Breast epithelium (tissue), 4 donors: ENCODE measurements around the gene FAAP20. TPM values are rescaled to one million over a fixed set of nuclear protein-coding genes. Genes with fewer than 3 reads are reported as not detected.

Experiments
- DNase-seq, 2 donors: peaks; one replicate each; pipeline ENCODE4 v3.0.0-alpha.2; 2019; ENCODE audit warnings: low spot score in 2 of 2
- H3K27ac ChIP-seq, 2 donors: fragments of 200-600 bp; sonication (generic) in 1 of 2; one replicate each; pipeline ENCODE4 v1.5.1; 2016 to 2019; ENCODE audit warnings: mild to moderate bottlenecking in 1 of 2
- H3K27me3 ChIP-seq, 2 donors: fragments of 200-600 bp; sonication (generic) in 1 of 2; one replicate each; pipeline versions ENCODE4 v1.5.1 to v1.6.0; 2017 to 2019; ENCODE audit warnings: control low read depth in 1 of 2, mild to moderate bottlenecking in 1 of 2
- H3K36me3 ChIP-seq: fragments of 200-600 bp; one replicate; pipeline ENCODE4 v1.5.1; 2019
- H3K4me1 ChIP-seq, 2 donors: fragments of 200-600 bp; sonication (generic); one replicate each; pipeline ENCODE4 v1.5.1; 2016 to 2019; ENCODE audit warnings: control low read depth in 1 of 2
- H3K4me3 ChIP-seq, 3 donors: fragments of 200-600 bp; sonication (generic); 1 replicate in 2 of 3; 2 replicates in 1 of 3; pipeline ENCODE4 v1.5.1; 2016 to 2019; ENCODE audit warnings: mild to moderate bottlenecking in 3 of 3, moderate library complexity in 2 of 3
- H3K9me3 ChIP-seq, 2 donors: fragments of 200-600 bp; sonication (generic) in 1 of 2; one replicate each; pipeline ENCODE4 v1.5.1; 2016 to 2019; ENCODE audit warnings: control low read depth in 1 of 2
- CTCF ChIP-seq, 3 donors: fragments of 450-650 bp; IDR thresholded peaks; one replicate each; pipeline ENCODE4 v1.5.1; 2016 to 2017; ENCODE audit warnings: antibody characterized with exemption in 3 of 3, mild to moderate bottlenecking in 3 of 3, moderate library complexity in 3 of 3
- POLR2A ChIP-seq: fragments of 450-650 bp; IDR thresholded peaks from one replicate; pipeline ENCODE4 v1.6.1; 2016; ENCODE audit warnings: antibody characterized with exemption, mild to moderate bottlenecking, moderate library complexity
- POLR2AphosphoS5 ChIP-seq, 3 donors: sonication (generic); formaldehyde crosslinking; IDR thresholded peaks; one replicate each; pipeline ENCODE4 v1.6.1; 2017; ENCODE audit warnings: antibody characterized with exemption in 3 of 3
- intact Hi-C: fragments of 100-400 bp; cut with DNase I; formaldehyde crosslinking; loops from one replicate; pipeline ENCODE4 v1.15.1; 2023; ENCODE audit warnings: low total_unique reads
- total RNA-seq, 3 donors: library from RNA; depleted of rRNA; stranded (reverse); fragments of >200 nt; gene quantifications; one replicate each; pipeline ENCODE4 v1.1.0, GENCODE V29; 2016

The FAAP20 gene
- total RNA-seq, 3 donors from 2014 or later, result 28.6 to 33.1 (median 29.9) TPM

DNA sequence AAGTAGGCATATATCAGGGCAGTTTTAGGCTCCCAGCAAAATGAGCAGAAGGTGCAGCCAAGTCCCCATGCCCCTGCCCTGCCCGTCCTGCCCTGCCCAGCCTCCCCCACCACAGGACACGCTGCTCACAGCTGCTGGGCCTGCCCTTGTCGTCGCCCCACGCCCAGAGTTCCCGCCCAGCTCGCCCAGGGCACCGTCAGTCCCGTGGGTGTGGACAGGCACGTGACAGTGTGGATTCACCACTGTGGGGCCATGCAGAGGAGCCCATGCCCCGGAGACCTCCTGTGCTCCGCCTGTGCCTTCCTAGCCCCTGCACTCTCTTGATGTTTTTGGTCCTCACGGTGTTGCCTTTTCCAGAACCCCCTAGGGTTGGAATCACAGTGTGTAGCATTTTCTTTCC is 7.0 kb downstream of the FAAP20 start:
- H3K9me3 ChIP-seq, result no peaks in the 10 kb centered on the region
- H3K4me3 ChIP-seq, result no peak overlapping the region
- no peaks in the 10 kb centered on the region for H3K27me3 ChIP-seq
- no peaks in the 10 kb centered on the region for H3K36me3 ChIP-seq
- no peak overlapping the region for H3K27ac ChIP-seq
- DNase-seq, result no peak
- intact Hi-C loops, result no loop called here
- TF ChIP-seq POLR2AphosphoS5 (IDR thresholded peaks at IDR 0.05), result no peak
- no peak for TF ChIP-seq CTCF (IDR thresholded peaks at IDR 0.05)
- TF ChIP-seq POLR2A, result no peak
- peaks cover 0 to 17% of the 10 kb centered on the region in 2 donors for H3K4me1 ChIP-seq

GRCh38 chr1:2186901-2187300 is 7.7 kb downstream of the FAAP20 start:
- no peak overlapping the region for H3K27ac ChIP-seq
- H3K4me1 ChIP-seq, result peaks cover 0 to 12% of the 10 kb centered on the region in 2 donors
- no peaks in the 10 kb centered on the region for H3K36me3 ChIP-seq
- no peak for DNase-seq
- intact Hi-C loops, result no loop called here
- H3K4me3 ChIP-seq, result no peak overlapping the region
- TF ChIP-seq POLR2A, result no peak
- TF ChIP-seq POLR2AphosphoS5 (IDR thresholded peaks at IDR 0.05), result no peak
- no peak for TF ChIP-seq CTCF (IDR thresholded peaks at IDR 0.05)
- no peaks in the 10 kb centered on the region for H3K9me3 ChIP-seq
- no peaks in the 10 kb centered on the region for H3K27me3 ChIP-seq

- H3K4me1 ChIP-seq, result peaks cover 0 to 12% of the 10 kb centered on the region in 2 donors
- no peak overlapping the region for H3K4me3 ChIP-seq
- no peak for TF ChIP-seq POLR2A
- TF ChIP-seq CTCF (IDR thresholded peaks at IDR 0.05), result no peak
- no peak for TF ChIP-seq POLR2AphosphoS5 (IDR thresholded peaks at IDR 0.05)
- no peaks in the 10 kb centered on the region for H3K36me3 ChIP-seq
- no peaks in the 10 kb centered on the region for H3K27me3 ChIP-seq
- no peak for DNase-seq
- no peak overlapping the region for H3K27ac ChIP-seq
- intact Hi-C loops, result no loop called here
- H3K9me3 ChIP-seq, result no peaks in the 10 kb centered on the region
Measured at GRCh38 chr1:2185880-2186855, 8.4 kb downstream of the FAAP20 start.

GRCh38 chr1:2184934-2185333 is 9.6 kb downstream of the FAAP20 start:
- Histone ChIP-seq H3K4me3 (no peak overlapping the region), H3K4me1 (peaks cover 0 to under 1% of the 10 kb centered on the region in 2 donors), H3K36me3 (no peaks in the 10 kb centered on the region), H3K27me3 (no peaks in the 10 kb centered on the region), H3K9me3 (no peaks in the 10 kb centered on the region), H3K27ac (no peak overlapping the region)
- no peak for TF ChIP-seq CTCF (IDR thresholded peaks at IDR 0.05)
- TF ChIP-seq POLR2A, result no peak
- TF ChIP-seq POLR2AphosphoS5 (IDR thresholded peaks at IDR 0.05), result no peak
- no peak for DNase-seq
- intact Hi-C loops, result no loop called here

GRCh38 chr1:2184531-2184930 is 10.0 kb downstream of the FAAP20 start:
- no peaks in the 10 kb centered on the region for H3K27me3 ChIP-seq
- no peaks in the 10 kb centered on the region for H3K9me3 ChIP-seq
- H3K4me1 ChIP-seq, result no peaks in the 10 kb centered on the region
- H3K36me3 ChIP-seq, result no peaks in the 10 kb centered on the region
- intact Hi-C loops, result no loop called here
- no peak overlapping the region for H3K27ac ChIP-seq
- TF ChIP-seq POLR2A (no peak), POLR2AphosphoS5 (IDR thresholded peaks at IDR 0.05) (no peak), CTCF (IDR thresholded peaks at IDR 0.05) (no peak)
- no peak overlapping the region for H3K4me3 ChIP-seq
- DNase-seq, result no peak
